Myocyte (in vitro differentiated cells): Measurements from ENCODE around the gene PCBP3. TPM values are rescaled to one million over a fixed set of nuclear protein-coding genes. Genes with fewer than 3 reads are reported as not detected.
A peak's percentile ranks its signal among the peaks of the same experiment; 100 is the strongest.
"Not testable (repeated sequence)": the region's sequence is repeated elsewhere in the genome, so short reads cannot be mapped to it uniquely, and the experiment has no call there.

Experiments
- DNase-seq: peaks from one replicate; pipeline ENCODE4 v3.0.0-alpha.2; 2012; ENCODE audit warnings: low read depth
- total RNA-seq: library from RNA; depleted of rRNA; stranded (reverse); fragments of >200 nt; gene quantifications from 2 replicates; pipeline ENCODE4 v1.2.3, GENCODE V29; 2014

PCBP3 gene
- total RNA-seq, 1 donor from 2014 or later: 1.5 TPM

GRCh38 chr21:45954921-45955320 is 311.4 kb downstream of the PCBP3 start:
- DNase-seq: no peak

- no peak for DNase-seq
Measured at GRCh38 chr21:45957551-45957950, 314.0 kb downstream of the PCBP3 start.

GRCh38 chr21:45957981-45958600 is 314.6 kb downstream of the PCBP3 start:
- DNase-seq: peak; percentile 63

GRCh38 chr21:45959182-45959581 is 315.7 kb downstream of the PCBP3 start:
- no peak for DNase-seq

GRCh38 chr21:45959779-45960390 is 316.4 kb downstream of the PCBP3 start:
- DNase-seq: no peak

- DNase-seq: not testable (repeated sequence)
Measured at GRCh38 chr21:45961408-45961807, 317.9 kb downstream of the PCBP3 start.

- DNase-seq: no peak
Measured at GRCh38 chr21:45962531-45963231, 319.2 kb downstream of the PCBP3 start.

GRCh38 chr21:45963232-45963570 is 319.7 kb downstream of the PCBP3 start:
- DNase-seq: no peak

- DNase-seq: no peak
Measured at GRCh38 chr21:45964649-45965048, 321.1 kb downstream of the PCBP3 start.

GRCh38 chr21:45965084-45965809 is 321.7 kb downstream of the PCBP3 start:
- DNase-seq: peak; percentile 67

- DNase-seq: no peak
Measured at GRCh38 chr21:45966791-45967394, 323.4 kb downstream of the PCBP3 start.

GRCh38 chr21:45969921-45970673 is 326.6 kb downstream of the PCBP3 start:
- DNase-seq: no peak

- DNase-seq: peak; percentile 63
Measured at GRCh38 chr21:45970674-45971615, 327.4 kb downstream of the PCBP3 start.

- peak; percentile 58 for DNase-seq
Measured at GRCh38 chr21:45971616-45972352, 328.3 kb downstream of the PCBP3 start.

GRCh38 chr21:45972353-45972715 is 328.8 kb downstream of the PCBP3 start:
- no peak for DNase-seq

- peak; percentile 84 for DNase-seq
Measured at GRCh38 chr21:45972716-45973474, 329.4 kb downstream of the PCBP3 start.

GRCh38 chr21:45973475-45974072 is 330.0 kb downstream of the PCBP3 start:
- peak; percentile 83 for DNase-seq
